ENCODE results near the gene CYB561D2. TPM values are rescaled to one million over a fixed set of nuclear protein-coding genes. Genes with fewer than 3 reads are reported as not detected.
A peak's percentile ranks its signal among the peaks of the same experiment; 100 is the strongest.
"Not testable (repeated sequence)": the region's sequence is repeated elsewhere in the genome, so short reads cannot be mapped to it uniquely, and the experiment has no call there.

Gene CYB561D2
- 1 to 10 TPM in 10 of 12 donors, not detected in 2; 4.3 to 7.8 (median 6.7) TPM for polyA plus RNA-seq (ENCODE audit: insufficient read length in 12 of 12)
- long read RNA-seq, donor 1, transcript CYB561D2-205 (4 exons, 1,319 nt): major isoform, 7 of 32 reads
- long read RNA-seq, donor 1, partial matches to known transcripts: 21 of 32 reads
- long read RNA-seq, donor 1, other reads (novel, unspliced or antisense): 0 of 32 reads
- long read RNA-seq, donor 2, partial matches to known transcripts: 0 of 5 reads
- long read RNA-seq, donor 2, other reads (novel, unspliced or antisense): 0 of 5 reads
- long read RNA-seq, donor 3, partial matches to known transcripts: 0 of 3 reads
- long read RNA-seq, donor 3, other reads (novel, unspliced or antisense): 0 of 3 reads
- long read RNA-seq, donor 4, partial matches to known transcripts: 0 of 2 reads
- long read RNA-seq, donor 4, other reads (novel, unspliced or antisense): 0 of 2 reads
- long read RNA-seq, donor 5, partial matches to known transcripts: 0 of 5 reads
- long read RNA-seq, donor 5, other reads (novel, unspliced or antisense): 0 of 5 reads
- long read RNA-seq, donor 6, partial matches to known transcripts: 0 of 5 reads
- long read RNA-seq, donor 6, other reads (novel, unspliced or antisense): 0 of 5 reads
- long read RNA-seq, donor 7, partial matches to known transcripts: 6 of 8 reads
- long read RNA-seq, donor 7, other reads (novel, unspliced or antisense): 0 of 8 reads
- long read RNA-seq, donor 8, partial matches to known transcripts: 0 of 6 reads
- long read RNA-seq, donor 8, other reads (novel, unspliced or antisense): 0 of 6 reads
- long read RNA-seq, donor 9, partial matches to known transcripts: 0 of 6 reads
- long read RNA-seq, donor 9, other reads (novel, unspliced or antisense): 0 of 6 reads
- long read RNA-seq, donor 10, partial matches to known transcripts: 0 of 5 reads
- long read RNA-seq, donor 10, other reads (novel, unspliced or antisense): 0 of 5 reads
- long read RNA-seq, donor 11, transcript CYB561D2-205 (4 exons, 1,319 nt): major isoform, 5 of 7 reads
- long read RNA-seq, donor 11, partial matches to known transcripts: 0 of 7 reads
- long read RNA-seq, donor 11, other reads (novel, unspliced or antisense): 0 of 7 reads

GRCh38 chr3:50350527-50351322 is at the start of gene CYB561D2, which contains the start of gene NPRL2:
Gene CYB561D2, plus strand, starts transcription at chr3:50350862. Its CDS starts 572 bp downstream, at chr3:50351434.
Gene NPRL2, minus strand, starts transcription at chr3:50350775. Its CDS starts 123 bp downstream, at chr3:50350652.
- peak; percentile 95 for DNase-seq

DNA sequence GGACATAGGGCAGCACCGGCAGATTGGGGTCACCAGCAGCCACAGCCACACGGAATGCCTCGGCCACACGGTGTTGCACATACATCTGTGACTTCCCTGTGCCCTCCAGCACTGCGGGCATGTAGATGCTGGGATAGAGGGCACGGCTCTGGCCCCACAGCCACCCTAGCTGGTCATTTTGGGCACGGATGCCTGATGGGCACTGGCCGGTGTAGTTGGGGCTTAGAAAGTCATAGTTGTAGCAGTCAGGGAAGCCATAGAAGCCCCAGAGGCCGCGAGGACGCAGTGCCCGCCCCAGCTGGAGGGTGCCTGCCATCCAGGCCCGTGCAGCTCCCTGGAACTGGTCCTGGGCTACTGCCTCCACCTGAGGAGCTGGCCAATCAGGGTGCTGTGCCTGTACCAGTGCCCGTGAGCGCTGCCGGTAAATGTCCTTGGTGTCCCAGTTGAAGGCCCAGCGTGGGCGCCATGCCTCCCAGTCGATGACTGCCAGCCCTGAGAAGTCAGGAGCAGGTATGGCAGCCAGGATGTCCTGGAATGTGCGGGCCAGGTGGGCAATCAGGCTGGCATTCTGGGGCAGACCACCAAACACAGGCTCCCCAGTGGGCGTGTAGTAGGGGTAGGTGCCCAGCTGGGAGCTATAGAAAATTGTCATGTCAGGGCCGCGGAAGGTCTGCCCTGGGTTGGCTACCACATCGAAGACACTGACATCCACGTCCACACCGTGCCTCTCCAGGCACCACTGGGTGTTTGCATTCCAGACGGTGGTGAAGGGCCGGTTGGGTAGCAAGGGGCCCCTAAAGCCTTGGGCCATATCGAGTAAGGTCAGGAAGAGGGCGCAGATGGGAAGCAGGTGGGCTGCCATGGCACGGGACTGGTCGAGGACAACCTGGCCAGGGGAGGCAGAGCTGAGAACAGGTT is 48.3 kb upstream of the CYB561D2 start:
- no peak for DNase-seq

GRCh38 chr3:50303013-50303815 is 47.4 kb upstream of the CYB561D2 start, which contains the start of gene HYAL1:
Gene HYAL1, minus strand, starts transcription at chr3:50303574. Its CDS starts 618 bp downstream, at chr3:50302956.
- DNase-seq: no peak

DNA sequence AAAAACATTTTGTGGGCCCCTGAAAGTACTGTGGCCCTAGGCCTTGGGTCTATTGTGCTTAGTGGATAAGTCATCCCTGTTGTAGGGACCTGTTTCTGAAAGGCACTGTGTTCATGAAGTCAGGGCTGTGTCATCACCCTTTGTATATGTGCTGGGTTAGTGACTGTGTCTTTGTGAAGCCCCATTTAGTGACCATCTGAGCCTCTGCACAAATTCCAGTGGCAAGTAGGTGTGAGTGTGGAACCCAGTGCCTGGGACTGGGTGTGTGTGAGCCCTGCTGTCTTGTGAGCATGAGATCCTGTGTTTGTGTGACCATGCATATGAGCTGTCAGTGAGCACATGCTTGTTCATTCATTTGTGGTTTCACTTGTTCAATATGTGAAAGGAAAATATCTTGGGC is 46.1 kb upstream of the CYB561D2 start:
- DNase-seq: no peak

- DNase-seq: not testable (repeated sequence)
Measured at GRCh38 chr3:50312041-50312440, 38.6 kb upstream of the CYB561D2 start.

DNA sequence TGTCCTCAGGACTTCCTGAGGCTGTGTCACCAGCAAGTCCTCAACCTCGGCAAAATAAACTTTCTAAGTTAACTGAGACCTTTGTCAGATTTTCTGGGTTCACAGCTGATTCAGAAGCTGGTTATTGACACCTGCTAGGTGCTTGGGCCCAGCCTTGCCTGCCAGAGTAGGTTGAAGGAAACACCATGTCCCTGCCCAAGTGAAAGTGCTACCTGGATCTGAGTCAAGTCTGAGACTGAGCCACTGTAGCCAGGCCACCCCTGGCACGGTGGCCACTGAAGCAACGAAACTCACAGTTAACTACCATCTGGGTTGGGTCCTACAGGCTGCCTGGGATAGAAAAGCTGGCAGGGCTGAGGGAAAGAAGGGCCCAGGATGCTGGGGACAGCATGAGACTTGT is 36.3 kb upstream of the CYB561D2 start:
- no peak for DNase-seq

GRCh38 chr3:50314816-50315215 is 35.8 kb upstream of the CYB561D2 start:
- no peak for DNase-seq

DNA sequence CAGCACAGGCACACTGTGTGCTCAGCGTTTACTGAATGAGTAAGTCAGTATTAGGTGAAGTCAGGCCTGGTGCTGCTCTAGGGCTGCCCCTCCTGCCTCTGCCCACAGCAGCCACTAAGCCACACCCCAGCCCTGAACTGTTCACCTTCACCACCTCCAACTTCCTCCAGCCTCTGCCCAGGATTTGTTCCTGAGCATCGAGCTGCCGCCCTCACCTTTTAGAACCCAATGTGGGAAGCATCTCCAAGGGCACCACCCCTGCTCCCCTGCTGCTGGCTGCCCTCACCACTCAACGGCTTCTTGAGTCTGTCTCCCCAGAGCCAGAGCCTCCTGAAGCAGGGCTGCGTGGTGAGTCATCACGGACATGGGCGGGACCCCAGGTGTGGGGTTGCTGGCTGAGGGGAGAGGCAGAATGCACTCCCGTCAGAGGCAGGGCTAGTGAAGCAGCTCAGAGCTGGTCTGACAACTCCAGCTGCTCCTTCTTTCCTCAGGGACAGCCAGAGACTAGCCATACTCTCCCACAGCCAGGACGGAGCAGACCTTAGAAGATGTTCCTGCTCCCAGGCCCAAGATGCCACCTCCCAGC is 33.9 kb upstream of the CYB561D2 start:
- no peak for DNase-seq

DNA sequence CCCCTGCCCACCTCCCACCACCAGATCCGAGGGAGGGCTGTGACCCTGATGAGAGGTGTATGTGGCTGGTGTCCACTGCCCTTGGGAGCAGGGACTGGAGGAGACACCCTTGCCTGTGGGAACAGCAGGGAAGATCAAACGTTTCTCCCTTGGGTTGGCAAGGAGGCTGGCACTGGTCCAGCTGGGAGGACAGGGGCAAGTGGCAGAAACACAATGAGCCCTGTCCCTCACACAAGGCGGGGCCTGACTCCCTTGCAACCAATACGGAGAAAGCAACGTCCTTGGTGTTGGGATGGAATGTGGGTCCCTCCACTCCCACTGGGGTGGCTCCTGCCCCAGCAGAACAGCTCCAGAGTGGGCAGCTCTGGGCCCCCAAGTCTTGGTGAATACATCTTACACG is 33.4 kb upstream of the CYB561D2 start:
- DNase-seq: no peak

GRCh38 chr3:50318163-50318562 is 32.5 kb upstream of the CYB561D2 start:
- DNase-seq: no peak

- no peak for DNase-seq
Measured at GRCh38 chr3:50318615-50319014, 32.0 kb upstream of the CYB561D2 start.

- no peak for DNase-seq
Measured at GRCh38 chr3:50319181-50319893, 31.3 kb upstream of the CYB561D2 start.

DNA sequence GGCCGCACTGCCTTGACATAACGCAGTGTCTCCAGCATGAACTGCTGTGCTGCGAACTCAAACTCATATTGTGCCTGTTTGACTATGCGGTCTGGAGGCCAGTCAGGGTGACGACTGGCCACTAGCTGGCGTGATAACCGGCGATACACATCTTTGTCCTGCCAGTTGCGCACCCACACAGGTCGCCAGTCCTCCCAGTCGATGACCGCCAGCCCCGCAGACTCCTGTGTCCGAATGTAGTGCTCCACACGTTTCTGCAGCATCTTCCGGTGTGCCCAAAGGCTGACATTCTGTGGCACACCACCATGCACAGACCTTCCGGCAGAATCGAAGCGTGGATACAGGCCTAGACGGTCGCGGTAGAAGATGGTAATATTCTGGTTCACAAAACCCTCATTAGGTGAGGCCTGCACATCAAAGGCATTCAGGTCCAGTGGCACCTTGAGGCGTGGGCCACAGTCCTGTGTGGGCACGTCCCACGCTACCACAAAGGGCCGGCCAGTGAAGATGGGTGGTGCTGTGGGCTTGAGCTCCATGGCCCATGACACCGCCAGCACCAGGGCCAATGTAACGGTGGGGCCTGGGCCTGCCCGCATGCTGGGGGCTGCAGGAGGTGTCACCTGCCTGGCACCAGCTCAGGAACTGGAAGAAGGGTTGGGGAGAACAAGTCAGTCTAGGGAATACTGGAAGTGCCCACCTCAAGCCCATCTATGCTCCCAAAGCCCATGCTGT is 30.6 kb upstream of the CYB561D2 start:
- DNase-seq: no peak

- DNase-seq: peak; percentile 77
Measured at GRCh38 chr3:50320853-50321335, 29.8 kb upstream of the CYB561D2 start.

GRCh38 chr3:50321336-50322114 is 29.1 kb upstream of the CYB561D2 start:
- DNase-seq: peak; percentile 90

- no peak for DNase-seq
Measured at GRCh38 chr3:50322115-50322385, 28.6 kb upstream of the CYB561D2 start.

All from muscle of arm (tissue), 14 donors.